IMR-90 (cell line): ENCODE measurements around the gene CHMP6. TPM values are rescaled to one million over a fixed set of nuclear protein-coding genes. Genes with fewer than 3 reads are reported as not detected.

ENCODE experiments used
- ATAC-seq: fragments of 200-7000 bp; cut with Tn5 transposase; 2 replicates; pipeline ENCODE4 v1.9.1; 2020; ENCODE audit warnings: low read depth, mild to moderate bottlenecking, moderate library complexity
- BruUV-seq: library from RNA; stranded (reverse); fragments of 400-500 nt; replicated peaks from 2 replicates; lab custom pipeline; 2021; lab: Mats Ljungman, UMichigan
- CTCF ChIA-PET: fragments of 300-600 bp; formaldehyde crosslinking; extraction: SDS; loops from one replicate; lab custom pipeline; 2021; ENCODE audit warnings: antibody characterized with exemption; lab: Yijun Ruan, JAX
- POLR2A ChIA-PET: fragments of 300-600 bp; sonication (Branson Sonifier 250); formaldehyde crosslinking; loops from one replicate; lab custom pipeline; 2022; ENCODE audit warnings: antibody characterized with exemption; ENCODE audit not compliant: unreplicated experiment; lab: Charles Lee
- DNase-seq: peaks from one replicate; pipeline ENCODE4 v3.0.0; 2013
- H2AFZ ChIP-seq: replicated peaks from 2 replicates; pipeline ENCODE3; 2013; ENCODE audit warnings: low read length, mild to moderate bottlenecking; ENCODE audit not compliant: poor library complexity
- H2AK5ac ChIP-seq: 2 replicates; pipeline ENCODE4 v1.6.1; 2013; ENCODE audit warnings: low read depth, low read length, inconsistent platforms
- H2AK9ac ChIP-seq: replicated peaks from 2 replicates; pipeline ENCODE3; 2013; ENCODE audit warnings: mild to moderate bottlenecking, low read depth, low read length, moderate library complexity; ENCODE audit not compliant: poor library complexity
- H2BK120ac ChIP-seq: 2 replicates; pipeline ENCODE4 v1.6.1; 2013; ENCODE audit warnings: low read depth, low read length, inconsistent platforms
- H2BK15ac ChIP-seq: 3 replicates; pipeline ENCODE4 v1.6.1; 2013; ENCODE audit warnings: low read depth, low read length, inconsistent platforms
- H2BK20ac ChIP-seq: 2 replicates; pipeline ENCODE4 v1.6.1; 2013; ENCODE audit warnings: low read depth, mild to moderate bottlenecking, inconsistent platforms, low read length, moderate library complexity
- H2BK5ac ChIP-seq: 2 replicates; pipeline ENCODE4 v1.6.1; 2013; ENCODE audit warnings: mild to moderate bottlenecking, low read depth, low read length, inconsistent platforms; ENCODE audit not compliant: poor library complexity, severe bottlenecking
- H3K14ac ChIP-seq: replicated peaks from 2 replicates; pipeline ENCODE4 v1.6.1; 2013; ENCODE audit warnings: low read depth, low read length, inconsistent platforms
- H3K18ac ChIP-seq: 2 replicates; pipeline ENCODE4 v1.6.1; 2013; ENCODE audit warnings: low read depth, low read length, control low read depth
- H3K23ac ChIP-seq: 2 replicates; pipeline ENCODE4 v1.6.1; 2013; ENCODE audit warnings: low read depth, low read length, inconsistent platforms
- H3K27ac ChIP-seq: 2 replicates; pipeline ENCODE4 v1.5.1; 2013; ENCODE audit warnings: mild to moderate bottlenecking, control low read depth, low read length; ENCODE audit not compliant: insufficient read depth
- H3K27me3 ChIP-seq: 2 replicates; pipeline ENCODE4 v1.6.1; 2013; ENCODE audit warnings: low read length; ENCODE audit not compliant: control insufficient read depth, insufficient read depth
- H3K36me3 ChIP-seq: 2 replicates; pipeline ENCODE4 v1.6.1; 2013; ENCODE audit warnings: low read length, mixed read lengths; ENCODE audit not compliant: control insufficient read depth, insufficient read depth
- H3K4ac ChIP-seq: 2 replicates; pipeline ENCODE4 v1.6.1; 2013; ENCODE audit warnings: low read depth, low read length, inconsistent platforms
- H3K4me1 ChIP-seq: 2 replicates; pipeline ENCODE4 v1.6.1; 2013; ENCODE audit warnings: low read length, mixed read lengths; ENCODE audit not compliant: control insufficient read depth, insufficient read depth
- H3K4me2 ChIP-seq: 2 replicates; pipeline ENCODE4 v1.6.1; 2013; ENCODE audit warnings: low read depth, mild to moderate bottlenecking, control low read depth, low read length, moderate library complexity
- H3K4me3 ChIP-seq: 2 replicates; pipeline ENCODE4 v1.5.1; 2013; ENCODE audit warnings: low read depth, mild to moderate bottlenecking, control low read depth, low read length, moderate library complexity; ENCODE audit not compliant: insufficient read depth
- H3K56ac ChIP-seq: 2 replicates; pipeline ENCODE4 v1.6.1; 2013; ENCODE audit warnings: low read length, inconsistent platforms; ENCODE audit not compliant: insufficient read depth; ENCODE audit errors: extremely low read depth
- H3K79me1 ChIP-seq, 2 experiments: 2 replicates each; pipeline ENCODE4 v1.6.1; 2013; ENCODE audit warnings: low read length in 2 of 2, inconsistent platforms in 1 of 2, low read depth in 1 of 2
- H3K9ac ChIP-seq: 2 replicates; pipeline ENCODE4 v1.6.1; 2013; ENCODE audit warnings: low read depth, low read length, control low read depth
- H3K9me1 ChIP-seq: 2 replicates; pipeline ENCODE4 v1.6.1; 2013; ENCODE audit warnings: low read length, inconsistent platforms; ENCODE audit not compliant: insufficient read depth
- H3K9me3 ChIP-seq: 2 replicates; pipeline ENCODE4 v1.6.1; 2013; ENCODE audit warnings: low read length; ENCODE audit not compliant: control insufficient read depth, insufficient read depth
- H4K20me1 ChIP-seq: 2 replicates; pipeline ENCODE4 v1.6.1; 2013; ENCODE audit warnings: low read length, inconsistent platforms; ENCODE audit not compliant: insufficient read depth
- H4K5ac ChIP-seq: 2 replicates; pipeline ENCODE4 v1.6.1; 2013; ENCODE audit warnings: mild to moderate bottlenecking, low read depth, low read length, control low read depth
- H4K8ac ChIP-seq, 2 experiments: 2 replicates each; pipeline ENCODE4 v1.6.1; 2013; ENCODE audit warnings: low read depth in 2 of 2, low read length in 2 of 2, control low read depth in 1 of 2, inconsistent platforms in 1 of 2
- H4K91ac ChIP-seq: 2 replicates; pipeline ENCODE4 v1.6.1; 2013; ENCODE audit warnings: low read depth, low read length, inconsistent platforms; ENCODE audit not compliant: insufficient read depth
- BHLHE40 ChIP-seq: fragments of 150-350 bp; IDR thresholded peaks from 2 replicates; pipeline ENCODE4 v1.6.1; 2016; ENCODE audit warnings: mild to moderate bottlenecking, low read depth, low read length
- CTCF ChIP-seq: conservative IDR thresholded peaks from 2 replicates; pipeline ENCODE4 v1.5.1; 2012; ENCODE audit warnings: mild to moderate bottlenecking, low read depth, low read length, improper control_type of control experiment
- MAZ ChIP-seq: IDR thresholded peaks from 2 replicates; pipeline ENCODE4 v1.6.1; 2012; ENCODE audit warnings: low read depth, mild to moderate bottlenecking, low read length, improper control_type of control experiment, moderate library complexity, borderline replicate concordance
- RAD21 ChIP-seq: IDR thresholded peaks from 2 replicates; pipeline ENCODE4 v1.6.1; 2012; ENCODE audit warnings: low read length, improper control_type of control experiment
- SMC3 ChIP-seq: fragments of 150-350 bp; IDR thresholded peaks from 2 replicates; pipeline ENCODE4 v1.6.1; 2016; ENCODE audit warnings: low read depth, mild to moderate bottlenecking, antibody characterized with exemption, low read length, moderate library complexity
- WGBS, 2 experiments: methylation state at CpG; one replicate each; pipeline versions ENCODE4 v1.1.5 to v1.1.7; 2013; ENCODE audit warnings: missing lambda C conversion rate in 2 of 2; ENCODE audit not compliant: insufficient read length in 1 of 2; ENCODE audit errors: extremely low coverage in 2 of 2; 5-methylcytosine and 5-hydroxymethylcytosine counted together
- dilution Hi-C: fragments of 300-500 bp; cut with HindIII; formaldehyde crosslinking; loops from one replicate; pipeline ENCODE4 v1.14.3; 2018; ENCODE audit warnings: low sequenced_read_pairs; ENCODE audit not compliant: unreplicated experiment
- in situ Hi-C: fragments of 300-500 bp; cut with MboI; formaldehyde crosslinking; loops from 3 replicates; pipeline ENCODE4 v1.14.3; 2019; ENCODE audit warnings: low sequenced_read_pairs, inconsistent platforms, mixed read lengths
- intact Hi-C: fragments of 100-400 bp; cut with micrococcal nuclease; formaldehyde crosslinking; loops from 2 replicates; pipeline ENCODE4 v1.10.0; 2022
- polyA plus RNA-seq, 3 experiments: library from polyadenylated mRNA; depleted of rRNA; stranded (reverse); fragments of >200 nt; gene quantifications; 2 replicates each; pipeline ENCODE4 v1.2.3, GENCODE V29; 2012; ENCODE audit warnings: low replicate concordance in 1 of 3
- total RNA-seq: library from RNA; depleted of rRNA; stranded (reverse); fragments of >200 nt; gene quantifications from 2 replicates; pipeline ENCODE4 v1.2.3, GENCODE V29; 2012

Gene CHMP6
- total and polyA plus RNA-seq, 2 of the 4 experiments (the other 2 are of a cell fraction), result 5.0 to 40.3 TPM

DNA sequence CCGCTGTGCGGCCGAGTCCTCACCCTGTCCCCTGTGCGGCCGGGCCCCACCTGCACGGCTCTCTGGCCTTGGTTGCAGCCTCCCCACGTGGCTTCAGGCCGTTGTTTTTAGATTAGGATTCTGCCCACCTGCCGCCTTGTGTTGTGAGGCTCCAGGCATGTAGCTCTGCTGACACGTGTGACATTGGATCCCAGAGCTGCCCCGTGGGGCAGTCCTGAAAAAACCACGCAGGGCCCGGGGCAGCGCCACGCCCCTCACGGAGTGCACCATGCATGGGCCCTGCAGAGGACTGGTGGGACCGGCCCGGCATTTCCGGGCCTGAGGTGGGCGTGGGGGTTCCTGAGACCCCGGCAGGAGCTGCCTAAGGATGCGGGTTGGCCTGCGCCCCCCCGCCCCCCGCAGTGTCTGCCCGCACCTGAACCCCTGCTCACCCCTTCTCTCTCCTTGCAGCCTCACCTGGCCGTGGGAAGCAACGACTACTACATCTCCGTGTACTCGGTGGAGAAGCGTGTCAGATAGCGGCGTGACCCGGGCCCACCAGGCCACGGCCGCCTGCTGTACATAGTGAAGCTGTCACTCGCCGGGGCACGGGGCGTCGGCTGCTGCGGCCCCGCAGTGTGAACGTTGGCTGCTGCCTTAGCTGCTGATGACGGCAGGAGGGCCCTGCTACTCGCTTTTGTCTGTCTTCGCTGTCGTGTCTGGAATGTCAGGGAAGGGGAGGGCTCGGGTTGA, 27.7 kb upstream of the CHMP6 start:
- CTCF ChIA-PET, result no interaction called here

More for the DNA sequence above, 27.7 kb upstream of the CHMP6 start:
- Histone ChIP-seq H2AK9ac (no peak overlapping the region), H3K4me2 (no peak overlapping the region), H3K9me3 (no peaks in the 10 kb centered on the region), H3K18ac (no peak overlapping the region), H2BK15ac (no peak overlapping the region), H3K14ac (no peak overlapping the region), H4K91ac (no peak overlapping the region), H2BK120ac (no peak overlapping the region), H2AFZ (no peak overlapping the region), H3K4ac (no peak overlapping the region), H3K9ac (no peak overlapping the region), H3K36me3 (peaks cover 3% of the 10 kb centered on the region; the same call in 1 of the 2 replicates), H4K20me1 (no peaks in the 10 kb centered on the region), H2AK5ac (no peak overlapping the region), H3K9me1 (peaks cover 5% of the 10 kb centered on the region; the same call in 1 of the 2 replicates), H3K27ac (no peak overlapping the region), H3K23ac (no peak overlapping the region), H2BK20ac (no peak overlapping the region), H3K27me3 (no peaks in the 10 kb centered on the region), H2BK5ac (no peak overlapping the region), H4K5ac (no peak overlapping the region), H3K56ac (no peak overlapping the region), H4K8ac (no peak overlapping the region), H3K79me1 (no peaks in the 10 kb centered on the region), H3K4me3 (no peak overlapping the region), H3K4me1 (peaks cover 15% of the 10 kb centered on the region)
- intact Hi-C loops, result no loop called here
- WGBS, 2 experiments, result 91% methylated on average over 28 of the region's 49 CpGs; no CpG with 5 or more reads in 1 of the 2 experiments
- BruUV-seq, result no TSS peak
- POLR2A ChIA-PET, result no interaction called here
- TF ChIP-seq SMC3 (no peak), MAZ (no peak), RAD21 (no peak), BHLHE40 (no peak), CTCF (no peak)
- in situ Hi-C loops, result no loop called here
- DNase-seq (no peak), ATAC-seq (no peak)
- dilution Hi-C loops, result no loop called here
